Upper lobe of left lung (tissue), 6 donors: Measurements from ENCODE around the gene SH2B3. TPM values are rescaled to one million over a fixed set of nuclear protein-coding genes. Genes with fewer than 3 reads are reported as not detected.

Source experiments
- ATAC-seq, 2 donors: fragments of 200-7000 bp; cut with Tn5 transposase; one replicate each; pipeline ENCODE4 v1.9.1; 2022; ENCODE audit warnings: mild to moderate bottlenecking in 2 of 2, moderate library complexity in 2 of 2; ENCODE audit not compliant: low FRiP score in 2 of 2
- DNase-seq, 2 donors: peaks; one replicate each; pipeline ENCODE4 v3.0.0-alpha.2; 2019 to 2020
- H3K27ac ChIP-seq, 4 donors: fragments of 200-600 bp; sonication (generic); one replicate each; pipeline ENCODE4 v1.5.1; 2016 to 2019
- H3K27me3 ChIP-seq, 4 donors: fragments of 200-600 bp; sonication (generic); one replicate each; pipeline ENCODE4 v1.5.1; 2017 to 2019
- H3K36me3 ChIP-seq, 4 donors: fragments of 200-600 bp; sonication (generic); one replicate each; pipeline ENCODE4 v1.5.1; 2016 to 2019
- H3K4me1 ChIP-seq, 4 donors: fragments of 200-600 bp; sonication (generic); one replicate each; pipeline ENCODE4 v1.5.1; 2018 to 2019
- H3K4me3 ChIP-seq, 4 donors: fragments of 200-600 bp; sonication (generic); one replicate each; pipeline ENCODE4 v1.5.1; 2017 to 2019; ENCODE audit warnings: mild to moderate bottlenecking in 2 of 4, moderate library complexity in 1 of 4
- H3K9me3 ChIP-seq, 4 donors: fragments of 200-600 bp; sonication (generic); one replicate each; pipeline ENCODE4 v1.5.1; 2018 to 2019
- EP300 ChIP-seq, 4 donors: sonication (generic); formaldehyde crosslinking; IDR thresholded peaks; one replicate each; pipeline ENCODE4 v1.5.1; 2017; ENCODE audit warnings: antibody characterized with exemption in 4 of 4, control low read depth in 2 of 4
- POLR2A ChIP-seq, 4 donors: fragments of 450-650 bp; IDR thresholded peaks; one replicate each; pipeline ENCODE4 v1.5.1; 2016 to 2017; ENCODE audit warnings: antibody characterized with exemption in 4 of 4, mild to moderate bottlenecking in 2 of 4
- POLR2AphosphoS5 ChIP-seq, 2 donors: sonication (generic); formaldehyde crosslinking; IDR thresholded peaks; one replicate each; pipeline ENCODE4 v1.5.1; 2017; ENCODE audit warnings: antibody characterized with exemption in 2 of 2
- WGBS, 2 donors: methylation state at CpG; one replicate each; pipeline ENCODE4 v1.1.5; 2017 to 2018; 5-methylcytosine and 5-hydroxymethylcytosine counted together
- total RNA-seq, 6 donors: library from RNA; depleted of rRNA in 4 of 6; stranded (reverse); fragments of >200 nt in 4 of 6; gene quantifications; one replicate each; pipeline versions ENCODE4 v1.1.0 to v1.2.1, GENCODE V29; 2016 to 2021
- TF ChIP-seq, protein P1 (sequence below), 6 experiments: fragments of 450-650 bp in 4 of 6; fragments of 200-600 bp in 2 of 6; sonication (generic) in 2 of 6; IDR thresholded peaks; one replicate each; pipeline ENCODE4 v1.5.1; 2016 to 2019; ENCODE audit warnings: antibody characterized with exemption in 6 of 6
- donor health status: DM: no; HTN: no; CAD: no; lungs with moderate emphysema.
- donor health status: DM: no; HTN: yes; CAD: no; lungs with severe emphysema.

Gene SH2B3
- total RNA-seq, 6 donors from 2014 or later: 24.8 to 128 (median 52.5) TPM

DNA sequence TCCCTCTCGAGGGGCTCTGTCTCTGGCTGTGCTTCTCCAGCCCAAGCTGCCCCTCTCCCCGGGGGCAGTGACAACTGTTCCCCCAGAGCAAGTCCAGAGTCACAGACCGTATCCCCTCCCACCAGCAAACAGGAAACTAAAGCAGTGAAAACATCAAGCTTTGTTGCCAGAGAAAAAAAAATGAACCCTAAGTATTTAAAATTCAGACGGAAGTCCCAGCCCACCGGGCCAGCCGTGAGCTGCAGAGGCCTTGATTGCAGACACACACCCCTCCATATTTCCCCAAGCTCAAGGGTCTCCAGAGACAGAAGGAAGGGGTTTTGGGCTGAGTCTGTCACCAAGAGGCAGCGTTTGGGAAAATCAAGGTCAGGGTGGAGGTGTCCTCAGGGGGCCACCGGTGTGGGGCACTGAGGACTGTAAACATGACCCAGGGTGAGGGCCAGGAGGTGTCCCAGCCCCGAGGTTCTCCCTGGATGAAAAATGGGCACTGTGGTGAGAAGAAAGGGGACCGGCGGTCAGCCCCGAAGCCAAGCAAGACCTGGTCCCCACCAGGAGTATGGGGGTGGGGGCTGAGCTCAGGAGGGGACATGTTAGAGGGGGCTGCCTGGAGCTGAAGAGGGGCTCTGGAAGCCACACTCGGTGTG lies 44.5 kb upstream of the SH2B3 start:
- H3K4me1 ChIP-seq: peaks cover 0 to 20% (median 5%) of the 10 kb centered on the region in 4 donors
- TF ChIP-seq EP300 (IDR thresholded peaks at IDR 0.05) (no peak), POLR2AphosphoS5 (IDR thresholded peaks at IDR 0.05) (no peak), POLR2A (IDR thresholded peaks at IDR 0.05) (no peak)
- TF ChIP-seq, protein P1, sequence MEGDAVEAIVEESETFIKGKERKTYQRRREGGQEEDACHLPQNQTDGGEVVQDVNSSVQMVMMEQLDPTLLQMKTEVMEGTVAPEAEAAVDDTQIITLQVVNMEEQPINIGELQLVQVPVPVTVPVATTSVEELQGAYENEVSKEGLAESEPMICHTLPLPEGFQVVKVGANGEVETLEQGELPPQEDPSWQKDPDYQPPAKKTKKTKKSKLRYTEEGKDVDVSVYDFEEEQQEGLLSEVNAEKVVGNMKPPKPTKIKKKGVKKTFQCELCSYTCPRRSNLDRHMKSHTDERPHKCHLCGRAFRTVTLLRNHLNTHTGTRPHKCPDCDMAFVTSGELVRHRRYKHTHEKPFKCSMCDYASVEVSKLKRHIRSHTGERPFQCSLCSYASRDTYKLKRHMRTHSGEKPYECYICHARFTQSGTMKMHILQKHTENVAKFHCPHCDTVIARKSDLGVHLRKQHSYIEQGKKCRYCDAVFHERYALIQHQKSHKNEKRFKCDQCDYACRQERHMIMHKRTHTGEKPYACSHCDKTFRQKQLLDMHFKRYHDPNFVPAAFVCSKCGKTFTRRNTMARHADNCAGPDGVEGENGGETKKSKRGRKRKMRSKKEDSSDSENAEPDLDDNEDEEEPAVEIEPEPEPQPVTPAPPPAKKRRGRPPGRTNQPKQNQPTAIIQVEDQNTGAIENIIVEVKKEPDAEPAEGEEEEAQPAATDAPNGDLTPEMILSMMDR (IDR thresholded peaks at IDR 0.05): no peak
- DNase-seq: no peak
- ATAC-seq: no peak
- H3K9me3 ChIP-seq: no peaks in the 10 kb centered on the region
- WGBS, 2 donors: 50 to 56% methylated on average over 12 of the region's 13 CpGs
- H3K36me3 ChIP-seq: peaks cover 0 to 20% (median 7%) of the 10 kb centered on the region in 4 donors
- H3K27ac ChIP-seq: peak overlapping the region in 3 of 4 donors; percentile 44 to 73 (median 71)
- H3K27me3 ChIP-seq: no peaks in the 10 kb centered on the region
- no peak overlapping the region for H3K4me3 ChIP-seq

DNA sequence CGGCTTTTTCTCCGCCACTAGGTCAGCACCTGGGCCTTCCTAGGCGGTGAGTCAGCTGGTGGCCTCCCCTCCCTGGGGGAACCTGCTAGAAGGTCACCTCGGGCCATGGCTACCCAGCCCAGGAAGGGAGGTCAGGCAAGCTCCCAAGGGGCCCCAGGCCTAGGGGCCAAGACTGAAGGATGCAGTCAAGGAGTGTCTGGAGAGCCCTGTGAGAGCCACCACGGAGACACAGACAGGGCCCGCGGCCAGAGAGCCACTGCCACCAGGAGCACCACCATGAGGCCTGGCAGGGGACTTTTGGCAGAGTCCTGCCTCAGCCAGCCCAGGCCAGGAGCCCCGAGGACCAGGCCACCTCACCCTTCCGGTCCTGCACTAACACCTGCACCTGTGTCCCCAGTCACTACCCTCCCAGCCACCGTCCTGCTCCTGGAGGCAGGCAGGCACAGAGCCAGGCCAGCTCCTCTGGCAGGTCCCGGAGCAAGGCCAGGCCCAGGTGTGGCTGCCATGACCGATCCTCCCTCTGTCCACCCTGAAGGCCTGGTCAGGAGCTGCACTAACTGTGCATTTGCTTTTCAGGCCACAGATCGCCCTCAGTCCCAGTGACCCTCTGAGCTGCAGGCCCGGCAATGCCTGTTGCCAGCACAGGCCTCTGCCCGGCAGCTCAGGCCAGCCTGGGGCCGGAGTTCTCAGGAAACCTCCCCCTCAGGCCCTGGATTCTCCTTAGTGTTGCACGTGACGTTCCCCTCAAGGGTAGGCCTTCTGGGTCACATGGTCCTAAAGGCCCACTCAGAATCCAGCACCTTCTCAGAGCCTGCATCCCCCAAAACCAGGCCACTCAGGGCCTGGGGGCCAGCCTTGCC lies 43.8 kb upstream of the SH2B3 start:
- peak; percentile 75 to 82 for DNase-seq
- H3K27ac ChIP-seq: peak overlapping the region in 3 of 4 donors; percentile 44 to 73 (median 71)
- peaks cover 0 to 20% (median 7%) of the 10 kb centered on the region in 4 donors for H3K36me3 ChIP-seq
- H3K9me3 ChIP-seq: no peaks in the 10 kb centered on the region
- TF ChIP-seq, protein P1 (IDR thresholded peaks at IDR 0.05): peak in 1 of 6 experiments; percentile 19
- TF ChIP-seq EP300 (IDR thresholded peaks at IDR 0.05): no peak
- TF ChIP-seq POLR2A (IDR thresholded peaks at IDR 0.05): peak in 1 of 4 donors; percentile 8
- H3K4me1 ChIP-seq: peaks cover 0 to 20% (median 5%) of the 10 kb centered on the region in 4 donors
- H3K4me3 ChIP-seq: no peak overlapping the region
- ATAC-seq: peak; percentile 41 to 83
- 75% methylated on average over 12 of the region's 18 CpGs; no CpG with 5 or more reads in 1 of the 2 donors for WGBS, 2 donors
- H3K27me3 ChIP-seq: no peaks in the 10 kb centered on the region

DNA sequence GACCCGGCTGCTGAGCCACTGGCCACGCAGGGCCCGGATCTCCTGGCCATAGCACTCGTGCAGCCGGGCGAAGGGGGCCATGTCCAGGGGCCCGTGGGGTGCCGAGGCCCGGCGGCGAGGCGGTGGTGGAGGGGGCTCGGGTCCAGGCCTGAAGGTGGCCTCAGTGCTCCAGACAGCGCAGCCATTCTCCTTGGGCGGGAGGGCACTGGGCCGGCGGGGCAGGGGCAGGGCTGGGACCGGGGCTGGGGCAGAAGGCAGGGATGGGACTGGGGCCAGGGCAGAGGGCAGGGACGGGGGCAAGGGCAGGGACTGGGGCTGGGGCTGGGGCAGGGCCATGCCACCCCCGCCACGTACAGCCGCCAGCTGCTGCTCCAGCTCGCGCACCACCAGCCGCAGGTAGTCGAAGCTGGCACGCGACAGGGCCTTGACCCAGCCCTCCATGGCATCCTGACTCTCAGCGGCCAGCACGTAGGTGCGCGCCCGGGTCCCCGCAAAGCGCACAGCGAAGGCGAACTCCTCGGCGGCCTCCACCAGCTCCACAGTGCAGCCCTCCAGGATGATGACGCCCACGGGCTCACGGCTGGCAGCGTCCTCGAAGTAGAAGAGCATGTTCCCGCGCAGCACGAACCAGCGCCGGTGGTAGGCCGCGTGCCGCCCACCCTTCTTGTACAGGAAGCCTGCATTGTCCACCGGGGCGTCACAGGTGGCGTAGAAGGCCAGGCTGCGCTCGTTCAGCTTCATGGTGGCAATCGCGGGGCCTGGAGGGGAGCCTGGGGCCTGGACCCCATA lies 42.8 kb upstream of the SH2B3 start:
- peak overlapping the region in 2 of 4 donors; percentile 71 to 73 for H3K27ac ChIP-seq

DNA sequence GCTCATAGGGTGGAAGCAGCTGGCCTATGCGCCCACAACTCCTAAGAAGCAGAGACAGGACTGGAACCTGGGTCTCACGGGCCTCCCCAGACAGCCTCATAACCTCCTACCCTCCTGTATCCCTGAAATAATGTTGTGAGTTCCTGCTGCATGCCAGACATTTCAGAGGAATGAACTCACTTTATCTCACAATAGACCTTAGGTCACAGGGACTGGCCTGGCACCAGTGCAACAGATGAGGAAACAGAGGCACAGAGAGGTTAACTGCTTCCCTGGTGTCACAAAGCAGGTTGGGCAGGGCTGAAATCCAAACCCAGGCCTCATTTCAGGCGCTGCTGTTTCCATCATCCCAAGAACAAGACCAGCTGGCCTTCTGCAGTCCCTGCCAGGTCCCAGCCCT lies 42.1 kb upstream of the SH2B3 start:
- TF ChIP-seq EP300 (IDR thresholded peaks at IDR 0.05): no peak
- no peak for TF ChIP-seq POLR2AphosphoS5 (IDR thresholded peaks at IDR 0.05)
- TF ChIP-seq, protein P1 (IDR thresholded peaks at IDR 0.05): no peak
- TF ChIP-seq POLR2A (IDR thresholded peaks at IDR 0.05): no peak
- no peak for DNase-seq
- H3K36me3 ChIP-seq: peaks cover 0 to 20% (median 7%) of the 10 kb centered on the region in 4 donors
- ATAC-seq: no peak
- H3K27ac ChIP-seq: no peak overlapping the region
- no peaks in the 10 kb centered on the region for H3K9me3 ChIP-seq
- no peak overlapping the region for H3K4me3 ChIP-seq
- H3K27me3 ChIP-seq: no peaks in the 10 kb centered on the region
- H3K4me1 ChIP-seq: peaks cover 6 to 32% (median 20%) of the 10 kb centered on the region in 4 donors
- WGBS, 2 donors: 84 to 86% methylated on average over 3 of the region's 3 CpGs

More for the DNA sequence above, 42.8 kb upstream of the SH2B3 start:
- DNase-seq (peak in 1 of 2 donors; percentile 84), ATAC-seq (no peak)
- no peak overlapping the region for H3K4me3 ChIP-seq
- peaks cover 4 to 29% (median 14%) of the 10 kb centered on the region in 4 donors for H3K4me1 ChIP-seq
- no peaks in the 10 kb centered on the region for H3K9me3 ChIP-seq
- no peaks in the 10 kb centered on the region for H3K27me3 ChIP-seq
- no peak for TF ChIP-seq POLR2A (IDR thresholded peaks at IDR 0.05)
- TF ChIP-seq EP300 (IDR thresholded peaks at IDR 0.05): no peak
- no peak for TF ChIP-seq POLR2AphosphoS5 (IDR thresholded peaks at IDR 0.05)
- TF ChIP-seq, protein P1 (IDR thresholded peaks at IDR 0.05): no peak
- WGBS, 2 donors: 96 to 98% methylated on average over 27 to 51 of the region's 59 CpGs
- peaks cover 0 to 20% (median 7%) of the 10 kb centered on the region in 4 donors for H3K36me3 ChIP-seq
